K562 treated with DMSO at 1 percent for 4 hours (cell line): ENCODE measurements around the gene MDH1. TPM values are rescaled to one million over a fixed set of nuclear protein-coding genes. Genes with fewer than 3 reads are reported as not detected.

Experiments used
- total RNA-seq: library from RNA; unstranded; fragments of 300-600 nt; gene quantifications from 2 replicates; pipeline ENCODE4 v1.2.3, GENCODE V29; 2022; ENCODE audit not compliant: insufficient read depth

The MDH1 gene
- total RNA-seq: 214 and 245 TPM in 2 replicates

GRCh38 chr2:63588385-63589147, at the start of gene MDH1, which contains the start of gene WDPCP:
MDH1 (plus strand) TSS chr2:63588963; CDS start chr2:63589044, 81 bp downstream.
WDPCP (minus strand) TSS chr2:63588477; CDS start chr2:63588271, 206 bp downstream.

Other genes with a start within 250 kb of the MDH1 start
- gene WDPCP, start 486 bp upstream of the MDH1 start, total RNA-seq: 2.6 and 4.6 TPM in 2 replicates